Measurements from ENCODE around the gene EGFR. TPM values are rescaled to one million over a fixed set of nuclear protein-coding genes. Genes with fewer than 3 reads are reported as not detected.

The EGFR gene
- total RNA-seq, 1 donor: 98.9 TPM

- no peak for TF ChIP-seq CTCF (IDR thresholded peaks at IDR 0.05; ENCODE audit: insufficient read depth, low read depth, low read length)
- H3K4me3 ChIP-seq (ENCODE audit: low read depth, low read length): no peak overlapping the region
- DNase-seq (ENCODE audit: low read depth): no peak
Measured at GRCh38 chr7:55170335-55171069, 151.7 kb downstream of the EGFR start.

GRCh38 chr7:55171157-55171556 lies 152.3 kb downstream of the EGFR start:
- no peak overlapping the region for H3K4me3 ChIP-seq (ENCODE audit: low read depth, low read length)
- TF ChIP-seq CTCF (IDR thresholded peaks at IDR 0.05; ENCODE audit: insufficient read depth, low read depth, low read length): no peak
- DNase-seq (ENCODE audit: low read depth): no peak

GRCh38 chr7:55172161-55172560 lies 153.3 kb downstream of the EGFR start:
- H3K4me3 ChIP-seq (ENCODE audit: low read depth, low read length): no peak overlapping the region
- no peak for DNase-seq (ENCODE audit: low read depth)
- no peak for TF ChIP-seq CTCF (IDR thresholded peaks at IDR 0.05; ENCODE audit: insufficient read depth, low read depth, low read length)

- DNase-seq (ENCODE audit: low read depth): no peak
- TF ChIP-seq CTCF (IDR thresholded peaks at IDR 0.05; ENCODE audit: insufficient read depth, low read depth, low read length): no peak
- H3K4me3 ChIP-seq (ENCODE audit: low read depth, low read length): no peak overlapping the region
Measured at GRCh38 chr7:55172881-55173609, 154.2 kb downstream of the EGFR start.

- peak; percentile 13 for TF ChIP-seq CTCF (IDR thresholded peaks at IDR 0.05; ENCODE audit: insufficient read depth, low read depth, low read length)
- DNase-seq (ENCODE audit: low read depth): no peak
- H3K4me3 ChIP-seq (ENCODE audit: low read depth, low read length): no peak overlapping the region
Measured at GRCh38 chr7:55173671-55174070, 154.9 kb downstream of the EGFR start.

GRCh38 chr7:55174456-55174855 lies 155.6 kb downstream of the EGFR start:
- TF ChIP-seq CTCF (IDR thresholded peaks at IDR 0.05; ENCODE audit: insufficient read depth, low read depth, low read length): no peak
- no peak overlapping the region for H3K4me3 ChIP-seq (ENCODE audit: low read depth, low read length)
- DNase-seq (ENCODE audit: low read depth): no peak

All from fibroblast of villous mesenchyme (primary cell).